H1 (cell line): Measurements from ENCODE around the gene GLYR1. TPM values are rescaled to one million over a fixed set of nuclear protein-coding genes. Genes with fewer than 3 reads are reported as not detected.

Experiments used
- CTCF ChIA-PET: fragments of 300-600 bp; sonication (Branson Sonifier 250); formaldehyde crosslinking; loops from one replicate; lab custom pipeline; 2021; ENCODE audit not compliant: partially characterized antibody; lab: Charles Lee
- POLR2A ChIA-PET: fragments of 300-600 bp; sonication (Branson Sonifier 250); formaldehyde crosslinking; loops from one replicate; lab custom pipeline; 2021; ENCODE audit warnings: inconsistent platforms; ENCODE audit not compliant: partially characterized antibody; lab: Charles Lee
- DNase-seq, 2 experiments: peaks; one replicate each; pipeline versions ENCODE4 v3.0.0 to v3.0.0-alpha.2; 2010 to 2022; ENCODE audit warnings: low spot score in 2 of 2, low read depth in 1 of 2, mixed read lengths in 1 of 2
- FAIRE-seq: peaks from 2 replicates; lab custom pipeline; 2011; peaks lifted over from hg19 to GRCh38; lab: Jason Lieb, UNC
- H2AFZ ChIP-seq: 2 replicates; pipeline ENCODE4 v1.8.1; 2012; ENCODE audit warnings: low read length, inconsistent platforms
- H2AK5ac ChIP-seq: 2 replicates; pipeline ENCODE4 v1.6.1; 2013; ENCODE audit warnings: low read depth, low read length
- H2BK120ac ChIP-seq: replicated peaks from 2 replicates; pipeline ENCODE3; 2013; ENCODE audit warnings: low read depth, low read length, inconsistent platforms
- H2BK12ac ChIP-seq: 2 replicates; pipeline ENCODE4 v1.6.1; 2013; ENCODE audit warnings: low read depth, low read length
- H2BK15ac ChIP-seq: 2 replicates; pipeline ENCODE4 v1.6.1; 2013; ENCODE audit warnings: low read length
- H2BK20ac ChIP-seq: 2 replicates; pipeline ENCODE4 v1.6.1; 2013; ENCODE audit warnings: low read length
- H2BK5ac ChIP-seq: 2 replicates; pipeline ENCODE4 v1.6.1; 2013; ENCODE audit warnings: low read depth, low read length
- H3K14ac ChIP-seq: 2 replicates; pipeline ENCODE4 v1.6.1; 2013; ENCODE audit warnings: inconsistent platforms; ENCODE audit not compliant: insufficient read length
- H3K18ac ChIP-seq: 2 replicates; pipeline ENCODE4 v1.6.1; 2013; ENCODE audit warnings: low read length; ENCODE audit errors: extremely low read depth
- H3K23ac ChIP-seq: 2 replicates; pipeline ENCODE4 v1.6.1; 2013; ENCODE audit warnings: inconsistent platforms; ENCODE audit not compliant: insufficient read length
- H3K23me2 ChIP-seq: 2 replicates; pipeline ENCODE4 v1.6.1; 2013; ENCODE audit warnings: low read depth, low read length
- H3K27ac ChIP-seq: 2 replicates; pipeline ENCODE4 v1.6.1; 2011; ENCODE audit warnings: low read depth, low read length, inconsistent platforms
- H3K27me3 ChIP-seq, 4 experiments: replicated peaks in 1 of 4; 1 replicate in 1 of 4; 2 replicates in 3 of 4; pipeline versions ENCODE4 v1.6.1 to v1.8.1; 2011 to 2013; ENCODE audit warnings: low read length in 3 of 4, mild to moderate bottlenecking in 3 of 4, inconsistent platforms in 2 of 4, mixed read lengths in 2 of 4, moderate library complexity in 1 of 4; ENCODE audit not compliant: control insufficient read depth in 3 of 4, insufficient read depth in 3 of 4; ENCODE audit errors: extremely low read depth in 1 of 4
- H3K36me3 ChIP-seq, 4 experiments: 2 replicates each; pipeline versions ENCODE4 v1.6.1 to v1.8.1; 2011 to 2013; ENCODE audit warnings: mild to moderate bottlenecking in 4 of 4, low read length in 3 of 4, moderate library complexity in 2 of 4, control low read depth in 1 of 4, inconsistent platforms in 1 of 4; ENCODE audit not compliant: insufficient read depth in 4 of 4, control insufficient read depth in 2 of 4
- H3K4ac ChIP-seq: replicated peaks from 2 replicates; pipeline ENCODE3; 2013; ENCODE audit warnings: low read length, low read depth, mixed read lengths, inconsistent platforms; ENCODE audit not compliant: insufficient read length
- H3K4me1 ChIP-seq, 4 experiments: replicated peaks in 1 of 4; 1 replicate in 1 of 4; 2 replicates in 3 of 4; pipeline versions ENCODE4 v1.6.1 to v1.8.1; 2011 to 2013; ENCODE audit warnings: low read length in 3 of 4, inconsistent platforms in 2 of 4, mixed read lengths in 1 of 4; ENCODE audit not compliant: insufficient read depth in 4 of 4, control insufficient read depth in 3 of 4
- H3K4me2 ChIP-seq, 2 experiments: 2 replicates each; pipeline versions ENCODE4 v1.6.1 to v1.8.1; 2011 to 2013; ENCODE audit warnings: low read depth in 2 of 2, low read length in 2 of 2, control low read depth in 1 of 2, inconsistent platforms in 1 of 2, mild to moderate bottlenecking in 1 of 2; ENCODE audit not compliant: insufficient read depth in 1 of 2
- H3K4me3 ChIP-seq, 4 experiments: fragments of 200-600, 300-600 bp in 1 of 4; sonication (generic), shearing (Covaris generic), sonication (Bioruptor Twin) in 1 of 4; 2 replicates each; pipeline versions ENCODE4 v1.5.1 to v1.8.1; 2011 to 2016; ENCODE audit warnings: low read length in 4 of 4, low read depth in 3 of 4, control low read depth in 2 of 4, inconsistent platforms in 2 of 4, mild to moderate bottlenecking in 2 of 4, mixed read lengths in 1 of 4, moderate library complexity in 1 of 4; ENCODE audit not compliant: insufficient read depth in 2 of 4; ENCODE audit errors: extremely low read depth in 1 of 4
- H3K56ac ChIP-seq: replicated peaks from 2 replicates; pipeline ENCODE3; 2013; ENCODE audit warnings: low read depth, mild to moderate bottlenecking, mixed read lengths, low read length, inconsistent platforms; ENCODE audit not compliant: insufficient read length
- H3K79me1 ChIP-seq: 2 replicates; pipeline ENCODE4 v1.6.1; 2013; ENCODE audit warnings: low read depth, low read length, control low read depth
- H3K79me2 ChIP-seq, 2 experiments: 2 replicates each; pipeline versions ENCODE4 v1.6.1 to v1.8.1; 2012 to 2013; ENCODE audit warnings: low read length in 2 of 2, mild to moderate bottlenecking in 2 of 2, inconsistent platforms in 1 of 2; ENCODE audit not compliant: insufficient read depth in 2 of 2, control insufficient read depth in 1 of 2
- H3K9ac ChIP-seq, 4 experiments: replicated peaks in 1 of 4; 1 replicate in 1 of 4; 2 replicates in 3 of 4; pipeline versions ENCODE4 v1.6.1 to v1.8.1; 2011 to 2013; ENCODE audit warnings: low read depth in 3 of 4, low read length in 3 of 4, control low read depth in 2 of 4, mild to moderate bottlenecking in 2 of 4, moderate library complexity in 2 of 4, inconsistent platforms in 1 of 4; ENCODE audit errors: extremely low read depth in 1 of 4
- H3K9me3 ChIP-seq, 2 experiments: 2 replicates each; pipeline versions ENCODE4 v1.6.1 to v1.8.1; 2012 to 2013; ENCODE audit warnings: mild to moderate bottlenecking in 2 of 2, moderate library complexity in 2 of 2, control low read depth in 1 of 2, inconsistent platforms in 1 of 2, low read depth in 1 of 2, low read length in 1 of 2, mixed read lengths in 1 of 2; ENCODE audit not compliant: insufficient read depth in 2 of 2
- H4K20me1 ChIP-seq, 2 experiments: replicated peaks in 1 of 2; 2 replicates each; pipeline versions ENCODE3 to v1.8.1; 2011 to 2013; ENCODE audit warnings: inconsistent platforms in 2 of 2, low read length in 2 of 2, mild to moderate bottlenecking in 1 of 2; ENCODE audit not compliant: insufficient read depth in 2 of 2, control insufficient read depth in 1 of 2
- H4K5ac ChIP-seq: 2 replicates; pipeline ENCODE4 v1.6.1; 2013; ENCODE audit warnings: low read length, low read depth, mixed read lengths, inconsistent platforms; ENCODE audit not compliant: insufficient read length
- H4K8ac ChIP-seq: 2 replicates; pipeline ENCODE4 v1.8.0; 2013; ENCODE audit warnings: mild to moderate bottlenecking, moderate library complexity, low read length, inconsistent platforms; ENCODE audit not compliant: insufficient read depth; ENCODE audit errors: extremely low read depth
- H4K91ac ChIP-seq: replicated peaks from 2 replicates; pipeline ENCODE3; 2013; ENCODE audit warnings: low read length, mixed read lengths, inconsistent platforms; ENCODE audit not compliant: insufficient read length
- ATF2 ChIP-seq: IDR thresholded peaks from 2 replicates; pipeline ENCODE4 v1.6.1; 2012; ENCODE audit warnings: low read length, inconsistent platforms
- CBX8 ChIP-seq: fragments of 300-800, 300-1000 bp; sonication (generic); IDR thresholded peaks from 2 replicates; pipeline ENCODE4 v1.7.1; 2016; ENCODE audit warnings: low read depth, low read length, borderline replicate concordance
- CEBPB ChIP-seq: IDR thresholded peaks from 2 replicates; pipeline ENCODE4 v1.6.1; 2012; ENCODE audit warnings: low read depth, low read length
- TAF1 ChIP-seq: IDR thresholded peaks from 2 replicates; pipeline ENCODE4 v1.6.1; 2011; ENCODE audit warnings: mild to moderate bottlenecking, low read depth, low read length
- TAF7 ChIP-seq: optimal IDR thresholded peaks from 2 replicates; pipeline ENCODE3; 2011; ENCODE audit warnings: low read depth, mild to moderate bottlenecking, inconsistent platforms, low read length, moderate library complexity, borderline replicate concordance
- TBP ChIP-seq: IDR thresholded peaks from 2 replicates; pipeline ENCODE4 v1.6.1; 2011; ENCODE audit warnings: low read depth, low read length, improper control_type of control experiment
- WGBS, 2 experiments: shearing (Covaris generic) in 1 of 2; methylation state at CpG; one replicate each; pipeline versions ENCODE4 v1.1.6 to v1.1.7; 2013 to 2015; ENCODE audit warnings: low lambda C conversion rate in 2 of 2, mixed read lengths in 2 of 2, inconsistent platforms in 1 of 2, low coverage in 1 of 2, missing lambda C conversion rate in 1 of 2; ENCODE audit not compliant: insufficient replicate concordance in 2 of 2, insufficient coverage in 1 of 2, insufficient read length in 1 of 2; ENCODE audit errors: extremely low coverage in 1 of 2, missing lambda C conversion rate in 1 of 2; 5-methylcytosine and 5-hydroxymethylcytosine counted together
- polyA plus RNA-seq, 7 experiments: library from polyadenylated mRNA; depleted of rRNA in 3 of 7; stranded (reverse) in 5 of 7; unstranded in 2 of 7; fragments of >200 nt in 5 of 7; fragments of 200-250 nt in 2 of 7; gene quantifications; 1 replicate in 5 of 7; 2 replicates in 1 of 7; 4 replicates in 1 of 7; pipeline versions ENCODE4 v1.2.1 to v1.2.3, GENCODE V29; 2011 to 2013; ENCODE audit warnings: missing spikeins in 2 of 7, mixed read lengths in 2 of 7
- total RNA-seq: library from RNA; stranded (reverse); fragmentation: NEBNext Ultra II Directional; extraction: Animal tissue kit (Norgen Biotek cat#: 25700); gene quantifications from 2 replicates; pipeline ENCODE4 v1.2.1, GENCODE V29; 2021

Gene GLYR1
- total and polyA plus RNA-seq, 2 of the 8 experiments (the other 6 are each of a cell fraction or from before 2014, with no cell fraction given) = 50.2 to 115 TPM

- Histone ChIP-seq H3K27me3 (no peaks in the 10 kb centered on the region), H4K20me1 (peaks cover 2 to 4% of the 10 kb centered on the region in 2 experiments), H3K4me3 (no peak overlapping the region), H2BK15ac (no peak overlapping the region), H4K5ac (no peak overlapping the region), H3K4me2 (no peak overlapping the region), H3K36me3 (peaks cover 32 to 79% (median 63%) of the 10 kb centered on the region in 4 experiments), H3K4ac (no peak overlapping the region), H3K18ac (no peak overlapping the region), H3K9ac (no peak overlapping the region), H3K23me2 (no peaks in the 10 kb centered on the region), H3K79me2 (no peaks in the 10 kb centered on the region), H4K8ac (no peak overlapping the region), H3K14ac (no peak overlapping the region), H2BK12ac (no peak overlapping the region), H2AK5ac (no peak overlapping the region), H2BK120ac (no peak overlapping the region), H4K91ac (no peak overlapping the region), H3K56ac (no peak overlapping the region), H3K9me3 (no peaks in the 10 kb centered on the region), H3K79me1 (no peaks in the 10 kb centered on the region; the same call in 1 of the 2 replicates), H3K23ac (no peak overlapping the region), H3K27ac (no peak overlapping the region), H2BK20ac (no peak overlapping the region), H2AFZ (no peak overlapping the region), H2BK5ac (no peak overlapping the region), H3K4me1 (no peaks in the 10 kb centered on the region)
- 92% methylated on average over 10 of the region's 10 CpGs; no CpG with 5 or more reads in 1 of the 2 experiments for WGBS, 2 experiments
- ChIA-PET POLR2A (interaction anchor here (0.7 to 1.6 kb wide), 3 partner anchors 8 to 80 kb away, joined by 3 to 5 read pairs (median 3); partner anchors contain the start of gene ROGDI), CTCF (no interaction called here)
- DNase-seq (no peak), FAIRE-seq (no peak)
- TF ChIP-seq CEBPB = no peak
- no peak for TF ChIP-seq ATF2
- TF ChIP-seq TAF1 = no peak
- TF ChIP-seq TBP = no peak
- TF ChIP-seq TAF7 = no peak
- no peak for TF ChIP-seq CBX8
Observed at GRCh38 chr16:4826980-4827379, 20.1 kb downstream of the GLYR1 start.
